Left lobe of liver (tissue), 2 donors: Measurements from ENCODE around the gene WTAP. TPM values are rescaled to one million over a fixed set of nuclear protein-coding genes. Genes with fewer than 3 reads are reported as not detected.
"Not testable (repeated sequence)": the region's sequence is repeated elsewhere in the genome, so short reads cannot be mapped to it uniquely, and the experiment has no call there.

ENCODE experiments used
- ATAC-seq: fragments of 200-7000 bp; cut with Tn5 transposase; one replicate; pipeline ENCODE4 v1.9.1; 2020; ENCODE audit warnings: mild to moderate bottlenecking, moderate library complexity
- DNase-seq: peaks from one replicate; pipeline ENCODE4 v3.0.0-alpha.2; 2020; ENCODE audit warnings: low spot score
- total RNA-seq: library from RNA; stranded (reverse); gene quantifications from one replicate; pipeline ENCODE4 v1.2.1, GENCODE V29; 2021
- donor health status: DM: no; HTN: no; CAD: no; lungs with moderate emphysema.
- donor health status: DM: no; HTN: yes; CAD: no.

Gene WTAP
- 23.7 TPM for total RNA-seq

- DNase-seq (peak; percentile 99), ATAC-seq (peak; percentile 92)
These were observed at the start of gene WTAP for GRCh38 chr6:159726918-159727716. WTAP (plus strand) TSS chr6:159727506; CDS start chr6:159736266, 8,760 bp downstream.

GRCh38 chr6:159677506-159678165 lies 49.7 kb upstream of the WTAP start:
- no peak for ATAC-seq

GRCh38 chr6:159678574-159678973 lies 48.7 kb upstream of the WTAP start:
- ATAC-seq (no peak), DNase-seq (no peak)

More at GRCh38 chr6:159677506-159678165, 49.7 kb upstream of the WTAP start:
- DNase-seq: no peak

GRCh38 chr6:159679091-159680077 lies 47.9 kb upstream of the WTAP start:
- peak; percentile 81 for ATAC-seq
- DNase-seq: no peak

- DNase-seq (no peak), ATAC-seq (no peak)
These were observed 47.2 kb upstream of the WTAP start for GRCh38 chr6:159680104-159680503.

- peak; percentile 19 for ATAC-seq
These were observed 46.0 kb upstream of the WTAP start for GRCh38 chr6:159681191-159681880.

GRCh38 chr6:159682295-159682694 lies 45.0 kb upstream of the WTAP start:
- no peak for DNase-seq
- ATAC-seq: no peak

More at GRCh38 chr6:159681191-159681880, 46.0 kb upstream of the WTAP start:
- no peak for DNase-seq

GRCh38 chr6:159682810-159683209 lies 44.5 kb upstream of the WTAP start:
- DNase-seq (no peak), ATAC-seq (no peak)

GRCh38 chr6:159684013-159684304 lies 43.3 kb upstream of the WTAP start:
- DNase-seq (no peak), ATAC-seq (no peak)

- DNase-seq (no peak), ATAC-seq (no peak)
These were observed 41.3 kb upstream of the WTAP start for GRCh38 chr6:159686040-159686439.

GRCh38 chr6:159686703-159687102 lies 40.6 kb upstream of the WTAP start:
- DNase-seq: no peak
- ATAC-seq: no peak

- no peak for ATAC-seq
- DNase-seq: no peak
These were observed 40.0 kb upstream of the WTAP start for GRCh38 chr6:159687341-159687740.

- no peak for DNase-seq
These were observed 38.9 kb upstream of the WTAP start for GRCh38 chr6:159688266-159688905.

GRCh38 chr6:159689001-159689400 lies 38.3 kb upstream of the WTAP start:
- ATAC-seq (no peak), DNase-seq (no peak)

More at GRCh38 chr6:159688266-159688905, 38.9 kb upstream of the WTAP start:
- no peak for ATAC-seq

GRCh38 chr6:159690135-159690534 lies 37.2 kb upstream of the WTAP start:
- not testable (repeated sequence) for ATAC-seq, DNase-seq

- ATAC-seq: peak; percentile 6
- no peak for DNase-seq
These were observed 36.0 kb upstream of the WTAP start for GRCh38 chr6:159691133-159691962.

- ATAC-seq: no peak
- no peak for DNase-seq
These were observed 35.4 kb upstream of the WTAP start for GRCh38 chr6:159691963-159692287.

- ATAC-seq: peak; percentile 28
- DNase-seq: peak; percentile 67
These were observed 34.8 kb upstream of the WTAP start for GRCh38 chr6:159692303-159693127.
